Neural cell (in vitro differentiated cells): Measurements from ENCODE around the gene CXCL16.

Experiments used
- CTCF ChIP-seq: fragments of 450-650 bp; IDR thresholded peaks from 2 replicates; pipeline ENCODE4 v1.5.1; 2014; ENCODE audit warnings: antibody characterized with exemption, mild to moderate bottlenecking, moderate library complexity; ENCODE audit not compliant: poor library complexity, severe bottlenecking
- POLR2AphosphoS5 ChIP-seq: IDR thresholded peaks from 2 replicates; pipeline ENCODE4 v1.6.1; 2012
- TAF1 ChIP-seq: IDR thresholded peaks from 2 replicates; pipeline ENCODE4 v1.6.1; 2012; ENCODE audit warnings: low read depth

GRCh38 chr17:4777969-4778760 lies 38.4 kb upstream of the CXCL16 start:
- no peak for TF ChIP-seq CTCF
- no peak for TF ChIP-seq POLR2AphosphoS5
- TF ChIP-seq TAF1: no peak
